Fibroblast of mammary gland (primary cell): ENCODE results near the gene C17orf113.

Experiments
- DNase-seq: peaks from one replicate; pipeline ENCODE4 v3.0.0-alpha.2; 2010; ENCODE audit warnings: low read depth
- H3K4me3 ChIP-seq: 2 replicates; pipeline ENCODE4 v1.5.1; 2011; ENCODE audit warnings: low read depth, mild to moderate bottlenecking, low read length, moderate library complexity; ENCODE audit not compliant: control insufficient read depth
- TF ChIP-seq, protein P1 (sequence below): conservative IDR thresholded peaks from 2 replicates; pipeline ENCODE4 v1.5.1; 2011; ENCODE audit warnings: low read depth, low read length, inconsistent platforms; ENCODE audit not compliant: control insufficient read depth, insufficient read depth

The C17orf113 gene

DNA sequence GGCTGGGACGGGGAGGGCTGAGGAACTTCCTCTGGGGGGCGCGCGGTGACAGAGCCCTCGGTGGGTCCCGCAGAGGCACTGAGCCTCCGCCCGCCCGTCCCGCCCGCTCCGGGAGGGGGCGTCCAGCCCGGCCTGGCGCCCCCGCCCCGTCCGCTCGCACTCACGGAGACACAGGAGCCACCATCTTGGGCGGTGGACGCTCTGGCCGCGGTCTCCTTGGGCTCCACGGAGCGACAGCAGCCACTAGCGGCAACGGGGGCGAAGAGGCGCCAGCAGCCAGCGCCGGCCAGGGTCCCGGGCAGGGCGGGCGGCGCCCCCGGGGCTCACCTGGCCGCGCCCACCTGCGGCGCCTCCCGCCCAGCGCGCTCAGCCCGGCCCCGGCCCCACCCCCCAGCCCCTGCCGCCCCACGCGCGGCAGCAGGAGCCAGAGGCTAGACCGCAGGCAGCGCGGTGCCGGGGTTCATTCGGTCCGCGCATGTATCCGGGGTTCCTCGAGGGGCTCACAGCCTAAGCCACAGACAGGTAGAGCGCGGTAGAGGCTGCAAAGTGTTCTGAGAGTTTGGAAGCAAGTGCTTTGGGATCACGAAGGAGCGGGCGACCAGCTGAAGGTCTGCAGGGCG, at the start of gene C17orf113:
C17orf113 (minus strand) TSS at position 209 of the 620 bp plus-strand sequence. CDS start 7,225 bp downstream, outside the sequence.
- DNase-seq, result peak; percentile 6
- TF ChIP-seq, protein P1, sequence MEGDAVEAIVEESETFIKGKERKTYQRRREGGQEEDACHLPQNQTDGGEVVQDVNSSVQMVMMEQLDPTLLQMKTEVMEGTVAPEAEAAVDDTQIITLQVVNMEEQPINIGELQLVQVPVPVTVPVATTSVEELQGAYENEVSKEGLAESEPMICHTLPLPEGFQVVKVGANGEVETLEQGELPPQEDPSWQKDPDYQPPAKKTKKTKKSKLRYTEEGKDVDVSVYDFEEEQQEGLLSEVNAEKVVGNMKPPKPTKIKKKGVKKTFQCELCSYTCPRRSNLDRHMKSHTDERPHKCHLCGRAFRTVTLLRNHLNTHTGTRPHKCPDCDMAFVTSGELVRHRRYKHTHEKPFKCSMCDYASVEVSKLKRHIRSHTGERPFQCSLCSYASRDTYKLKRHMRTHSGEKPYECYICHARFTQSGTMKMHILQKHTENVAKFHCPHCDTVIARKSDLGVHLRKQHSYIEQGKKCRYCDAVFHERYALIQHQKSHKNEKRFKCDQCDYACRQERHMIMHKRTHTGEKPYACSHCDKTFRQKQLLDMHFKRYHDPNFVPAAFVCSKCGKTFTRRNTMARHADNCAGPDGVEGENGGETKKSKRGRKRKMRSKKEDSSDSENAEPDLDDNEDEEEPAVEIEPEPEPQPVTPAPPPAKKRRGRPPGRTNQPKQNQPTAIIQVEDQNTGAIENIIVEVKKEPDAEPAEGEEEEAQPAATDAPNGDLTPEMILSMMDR, result peak; percentile 14
- H3K4me3 ChIP-seq, result peak within 1 kb of the TSS; percentile 12

- no peak overlapping the region for H3K4me3 ChIP-seq
- TF ChIP-seq, protein P1, result no peak
- DNase-seq, result no peak
These were observed 48.5 kb upstream of the C17orf113 start for GRCh38 chr17:42098730-42099399.

GRCh38 chr17:42097691-42098631, 47.6 kb upstream of the C17orf113 start, which contains the start of gene ZNF385C:
Gene ZNF385C (minus strand): TSS chr17:42098473. CDS start chr17:42063056, 35,417 bp downstream.
- H3K4me3 ChIP-seq, result no peak within 1 kb of the TSS
- TF ChIP-seq, protein P1, result no peak
- DNase-seq, result no peak

GRCh38 chr17:42096360-42097111, 46.1 kb upstream of the C17orf113 start:
- no peak overlapping the region for H3K4me3 ChIP-seq
- no peak for DNase-seq
- TF ChIP-seq, protein P1, result no peak

GRCh38 chr17:42094375-42095069, 44.1 kb upstream of the C17orf113 start:
- no peak for DNase-seq
- no peak overlapping the region for H3K4me3 ChIP-seq
- TF ChIP-seq, protein P1, result no peak
